ENCODE measurements around the gene ESR2. TPM values are rescaled to one million over a fixed set of nuclear protein-coding genes. Genes with fewer than 3 reads are reported as not detected.
A peak's percentile ranks its signal among the peaks of the same experiment; 100 is the strongest.

The ESR2 gene
- total and polyA plus RNA-seq, 2 of the 8 experiments (the other 6 are each of a cell fraction or from before 2014, with no cell fraction given) = 0.19 to 0.23 TPM

GRCh38 chr14:64235652-64236640 lies 58.2 kb downstream of the ESR2 start:
- H3K9ac ChIP-seq (replicated peaks in 1 of 4; ENCODE audit: extremely low read depth in 1 of 4, low read depth in 3 of 4, low read length in 3 of 4) = no peak overlapping the region
- H4K8ac ChIP-seq (ENCODE audit: extremely low read depth, insufficient read depth, low read length) = peak overlapping the region; percentile 18; the same call in 1 of the 2 replicates
- H2BK12ac ChIP-seq (ENCODE audit: low read depth, low read length) = no peak overlapping the region
- no peak overlapping the region for H2BK15ac ChIP-seq (ENCODE audit: low read length)
- WGBS, 2 experiments (ENCODE audit: extremely low coverage in 1 of 2, insufficient coverage in 1 of 2, insufficient read length in 1 of 2, insufficient replicate concordance in 2 of 2, low coverage in 1 of 2, low lambda C conversion rate in 2 of 2, missing lambda C conversion rate in 1 of 2) = 81% methylated on average over 13 of the region's 13 CpGs; no CpG with 5 or more reads in 1 of the 2 experiments
- H2AK5ac ChIP-seq (ENCODE audit: low read depth, low read length) = no peak overlapping the region
- no peak overlapping the region for H3K4me2 ChIP-seq (ENCODE audit: insufficient read depth in 1 of 2, low read depth in 2 of 2, low read length in 2 of 2)
- H4K5ac ChIP-seq (ENCODE audit: insufficient read length, low read depth, low read length) = no peak overlapping the region
- H3K9me3 ChIP-seq (ENCODE audit: insufficient read depth in 2 of 2, low read depth in 1 of 2, low read length in 1 of 2) = no peaks in the 10 kb centered on the region
- no peak overlapping the region for H3K27ac ChIP-seq (ENCODE audit: low read depth, low read length)
- no peak overlapping the region for H3K23ac ChIP-seq (ENCODE audit: insufficient read length)
- ChIA-PET CTCF (ENCODE audit: partially characterized antibody) (interaction anchor here (0.7 to 4.7 kb wide), 5 partner anchors 16 to 67 kb away, joined by 3 to 32 read pairs (median 6); no protein-coding TSS in a partner anchor), POLR2A (ENCODE audit: partially characterized antibody) (interaction anchor here (1.0 to 1.8 kb wide), 3 partner anchors 26 to 67 kb away, joined by 3 to 5 read pairs (median 3); no protein-coding TSS in a partner anchor)
- H2AFZ ChIP-seq (ENCODE audit: low read length) = no peak overlapping the region
- no peak overlapping the region for H3K56ac ChIP-seq (replicated peaks; ENCODE audit: insufficient read length, low read depth, low read length)
- no peak overlapping the region for H3K14ac ChIP-seq (ENCODE audit: insufficient read length)
- no peak overlapping the region for H3K18ac ChIP-seq (ENCODE audit: extremely low read depth, low read length)
- no peak overlapping the region for H3K4ac ChIP-seq (replicated peaks; ENCODE audit: insufficient read length, low read depth, low read length)
- H4K91ac ChIP-seq (replicated peaks; ENCODE audit: insufficient read length, low read length) = no peak overlapping the region
- no peak for DNase-seq (ENCODE audit: low read depth in 1 of 2, low spot score in 2 of 2)
- no peaks in the 10 kb centered on the region for H3K79me2 ChIP-seq (ENCODE audit: control insufficient read depth in 1 of 2, insufficient read depth in 2 of 2, low read length in 2 of 2)
- H3K4me3 ChIP-seq (ENCODE audit: extremely low read depth in 1 of 4, insufficient read depth in 2 of 4, low read depth in 3 of 4, low read length in 4 of 4) = no peak overlapping the region
- no peak overlapping the region for H2BK20ac ChIP-seq (ENCODE audit: low read length)
- 0 out of 7 replicates have a peak, but pooled peaks cover 0 to 2% (median 0%) of the 10 kb centered on the region in 4 experiments for H3K4me1 ChIP-seq (replicated peaks in 1 of 4; ENCODE audit: control insufficient read depth in 3 of 4, insufficient read depth in 4 of 4, low read length in 3 of 4)
- no peak for FAIRE-seq
- no peaks in the 10 kb centered on the region for H3K27me3 ChIP-seq (replicated peaks in 1 of 4; ENCODE audit: control insufficient read depth in 3 of 4, extremely low read depth in 1 of 4, insufficient read depth in 3 of 4, low read length in 3 of 4)
- H3K79me1 ChIP-seq (ENCODE audit: low read depth, low read length) = no peaks in the 10 kb centered on the region
- no peaks in the 10 kb centered on the region for H4K20me1 ChIP-seq (replicated peaks in 1 of 2; ENCODE audit: control insufficient read depth in 1 of 2, insufficient read depth in 2 of 2, low read length in 2 of 2)
- no peak overlapping the region for H2BK5ac ChIP-seq (ENCODE audit: low read depth, low read length)
- no peak overlapping the region for H2BK120ac ChIP-seq (replicated peaks; ENCODE audit: low read depth, low read length)
- no peak for TF ChIP-seq MAFK (IDR thresholded peaks at IDR 0.05; ENCODE audit: low read depth, low read length)
- no peak for TF ChIP-seq YY1 (IDR thresholded peaks at IDR 0.05; ENCODE audit: low read depth, low read length)
- no peak for TF ChIP-seq CBX8 (IDR thresholded peaks at IDR 0.05; ENCODE audit: borderline replicate concordance, low read depth, low read length)
- TF ChIP-seq MAX (IDR thresholded peaks at IDR 0.05) = no peak
- TF ChIP-seq BCL11A (IDR thresholded peaks at IDR 0.05; ENCODE audit: low read depth in 2 of 2, low read length in 2 of 2) = no peak
- no peak for TF ChIP-seq RNF2 (IDR thresholded peaks at IDR 0.05; ENCODE audit: borderline replicate concordance, low read depth, low read length, missing control alignments, poor library complexity, severe bottlenecking)
- no peak for TF ChIP-seq CHD2 (IDR thresholded peaks at IDR 0.05; ENCODE audit: low read length)
- no peak for TF ChIP-seq TCF12 (IDR thresholded peaks at IDR 0.05; ENCODE audit: low read depth, low read length)
- no peak for TF ChIP-seq CTBP2 (IDR thresholded peaks at IDR 0.05; ENCODE audit: borderline replicate concordance, insufficient read depth, insufficient read length, low read length)
- no peak for TF ChIP-seq TEAD4 (IDR thresholded peaks at IDR 0.05; ENCODE audit: low read depth, low read length)
- no peaks in the 10 kb centered on the region for H3K23me2 ChIP-seq (ENCODE audit: low read depth, low read length)
- H3K36me3 ChIP-seq (ENCODE audit: control insufficient read depth in 2 of 4, insufficient read depth in 4 of 4, low read length in 3 of 4) = peaks cover 0 to 5% (median 1%) of the 10 kb centered on the region in 4 experiments; a peak in 1 of 8 replicates
